GM08714 (cell line): ENCODE measurements around the gene ASH1L.

ENCODE experiments used
- H3K4me3 ChIP-seq: fragments of 200-500 bp; sonication (Bioruptor generic); 2 replicates; pipeline ENCODE4 v1.5.1; 2014; ENCODE audit warnings: mild to moderate bottlenecking, low read length, inconsistent platforms
- ZNF274 ChIP-seq: IDR thresholded peaks from 2 replicates; pipeline ENCODE4 v1.6.1; 2012; ENCODE audit warnings: mild to moderate bottlenecking, low read depth, low read length

ASH1L gene

GRCh38 chr1:155574077-155574476 is 11.5 kb upstream of the ASH1L start:
- no peak for TF ChIP-seq ZNF274

GRCh38 chr1:155570593-155570990 is 8.0 kb upstream of the ASH1L start:
- no peak overlapping the region for H3K4me3 ChIP-seq
- TF ChIP-seq ZNF274 = no peak

More at GRCh38 chr1:155574077-155574476, 11.5 kb upstream of the ASH1L start:
- no peak overlapping the region for H3K4me3 ChIP-seq

GRCh38 chr1:155569988-155570592 is 7.5 kb upstream of the ASH1L start:
- no peak overlapping the region for H3K4me3 ChIP-seq
- no peak for TF ChIP-seq ZNF274

- H3K4me3 ChIP-seq = peak overlapping the region; percentile 92
These were observed 897 bp upstream of the ASH1L start for GRCh38 chr1:155563377-155564022.

- H3K4me3 ChIP-seq = peak overlapping the region; percentile 84
These were observed 623 bp downstream of the ASH1L start for GRCh38 chr1:155561779-155562580.

GRCh38 chr1:155555915-155556314 is 6.7 kb downstream of the ASH1L start:
- no peak for TF ChIP-seq ZNF274

GRCh38 chr1:155553349-155553748 is 9.3 kb downstream of the ASH1L start:
- TF ChIP-seq ZNF274 = no peak

More at GRCh38 chr1:155555915-155556314, 6.7 kb downstream of the ASH1L start:
- H3K4me3 ChIP-seq = no peak overlapping the region

GRCh38 chr1:155548706-155549105 is 13.9 kb downstream of the ASH1L start:
- H3K4me3 ChIP-seq = no peak overlapping the region
- TF ChIP-seq ZNF274 = no peak

More at GRCh38 chr1:155553349-155553748, 9.3 kb downstream of the ASH1L start:
- no peak overlapping the region for H3K4me3 ChIP-seq

GRCh38 chr1:155540000-155540874 is 22.4 kb downstream of the ASH1L start:
- H3K4me3 ChIP-seq = no peak overlapping the region
- TF ChIP-seq ZNF274 = no peak

GRCh38 chr1:155537193-155537592 is 25.4 kb downstream of the ASH1L start:
- no peak for TF ChIP-seq ZNF274
- H3K4me3 ChIP-seq = no peak overlapping the region

GRCh38 chr1:155531624-155532023 is 31.0 kb downstream of the ASH1L start:
- no peak overlapping the region for H3K4me3 ChIP-seq
- no peak for TF ChIP-seq ZNF274

GRCh38 chr1:155529929-155530328 is 32.7 kb downstream of the ASH1L start:
- peak overlapping the region; percentile 84 for H3K4me3 ChIP-seq
- TF ChIP-seq ZNF274 = no peak

- H3K4me3 ChIP-seq = peak overlapping the region; percentile 84; the same call in 1 of the 2 replicates
- TF ChIP-seq ZNF274 = no peak
These were observed 33.5 kb downstream of the ASH1L start for GRCh38 chr1:155529109-155529508.

- no peak overlapping the region for H3K4me3 ChIP-seq
- TF ChIP-seq ZNF274 = no peak
These were observed 34.9 kb downstream of the ASH1L start for GRCh38 chr1:155527677-155528076.

GRCh38 chr1:155526356-155526755 is 36.2 kb downstream of the ASH1L start:
- no peak overlapping the region for H3K4me3 ChIP-seq
- no peak for TF ChIP-seq ZNF274
